B cell (primary cell): Measurements from ENCODE around the gene UPF1. TPM values are rescaled to one million over a fixed set of nuclear protein-coding genes. Genes with fewer than 3 reads are reported as not detected.
"Not testable (repeated sequence)": the region's sequence is repeated elsewhere in the genome, so short reads cannot be mapped to it uniquely, and the experiment has no call there.

ENCODE experiments used
- ATAC-seq: fragments of 200-7000 bp; cut with Tn5 transposase; one replicate; pipeline ENCODE4 v1.10.0; 2021; ENCODE audit warnings: low read depth, mild to moderate bottlenecking, moderate number of reproducible peaks, moderate library complexity
- CTCF ChIA-PET: fragments of 350-600 bp; sonication (Branson Sonifier 250); formaldehyde crosslinking; loops from one replicate; lab custom pipeline; 2021; ENCODE audit warnings: antibody characterized with exemption, inconsistent platforms; lab: Charles Lee
- POLR2A ChIA-PET: fragments of 350-600 bp; sonication (Branson Sonifier 250); formaldehyde crosslinking; loops from one replicate; lab custom pipeline; 2021; ENCODE audit warnings: antibody characterized with exemption; lab: Charles Lee
- DNase-seq: peaks from one replicate; pipeline ENCODE4 v3.0.0; 2013
- H2AFZ ChIP-seq: 2 replicates; pipeline ENCODE4 v1.6.1; 2012; ENCODE audit warnings: mild to moderate bottlenecking, low read depth, low read length; ENCODE audit not compliant: insufficient read depth, poor library complexity, severe bottlenecking
- H3K27ac ChIP-seq, 2 donors: 1 replicate in 1 of 2; 2 replicates in 1 of 2; pipeline ENCODE4 v1.5.1; 2012 to 2013; ENCODE audit warnings: low read length in 2 of 2, mild to moderate bottlenecking in 2 of 2, moderate library complexity in 1 of 2
- H3K27me3 ChIP-seq, 4 experiments: fragments of 200-600 bp in 1 of 4; sonication (generic) in 1 of 4; replicated peaks in 1 of 4; 1 replicate in 2 of 4; 2 replicates in 2 of 4; pipeline versions ENCODE4 v1.6.1 to v1.7.0; 2013 to 2016; ENCODE audit warnings: low read length in 3 of 4, mild to moderate bottlenecking in 2 of 4, mixed read lengths in 1 of 4, moderate library complexity in 1 of 4; ENCODE audit not compliant: insufficient read depth in 4 of 4, control insufficient read depth in 3 of 4; ENCODE audit errors: control extremely low read depth in 1 of 4
- H3K36me3 ChIP-seq, 2 experiments: replicated peaks in 1 of 2; 1 replicate in 1 of 2; 2 replicates in 1 of 2; pipeline versions ENCODE4 v1.6.1 to v1.7.1; 2013; ENCODE audit warnings: low read length in 1 of 2; ENCODE audit not compliant: insufficient read depth in 2 of 2, control insufficient read depth in 1 of 2; ENCODE audit errors: control extremely low read depth in 1 of 2, extremely low read depth in 1 of 2
- H3K4me1 ChIP-seq, 2 donors: fragments of 200-600 bp in 1 of 2; sonication (generic) in 1 of 2; 1 replicate in 1 of 2; 2 replicates in 1 of 2; pipeline versions ENCODE4 v1.5.1 to v1.6.1; 2013 to 2017; ENCODE audit warnings: low read length in 2 of 2; ENCODE audit not compliant: control insufficient read depth in 2 of 2, insufficient read depth in 2 of 2
- H3K4me2 ChIP-seq: replicated peaks from 2 replicates; pipeline ENCODE3; 2012; ENCODE audit warnings: mild to moderate bottlenecking, low read depth, low read length; ENCODE audit not compliant: poor library complexity, severe bottlenecking
- H3K4me3 ChIP-seq, 5 experiments: fragments of 200-600 bp in 1 of 5; sonication (generic) in 1 of 5; 1 replicate in 3 of 5; 2 replicates in 2 of 5; pipeline versions ENCODE4 v1.5.1 to v1.7.0; 2011 to 2016; ENCODE audit warnings: low read length in 4 of 5, mild to moderate bottlenecking in 4 of 5, low read depth in 2 of 5, control low read depth in 1 of 5, moderate library complexity in 1 of 5; ENCODE audit not compliant: insufficient read depth in 1 of 5; ENCODE audit errors: control extremely low read depth in 1 of 5, extremely low read depth in 1 of 5
- H3K79me2 ChIP-seq: fragments of 200-600 bp; sonication (generic); one replicate; pipeline ENCODE4 v1.6.0; 2016; ENCODE audit warnings: low read length; ENCODE audit not compliant: control insufficient read depth, insufficient read depth
- H3K9ac ChIP-seq: fragments of 200-600 bp; sonication (generic); 2 replicates; pipeline ENCODE4 v1.6.1; 2017; ENCODE audit warnings: mild to moderate bottlenecking, low read length, moderate library complexity
- H3K9me3 ChIP-seq, 3 donors: one replicate each; pipeline versions ENCODE4 v1.6.1 to v1.7.1; 2013; ENCODE audit warnings: low read length in 2 of 3; ENCODE audit not compliant: control insufficient read depth in 2 of 3, insufficient read depth in 1 of 3; ENCODE audit errors: control extremely low read depth in 1 of 3
- H4K20me1 ChIP-seq: 2 replicates; pipeline ENCODE4 v1.6.0; 2012; ENCODE audit warnings: mild to moderate bottlenecking, low read length; ENCODE audit not compliant: insufficient read depth, control insufficient read depth, poor library complexity, severe bottlenecking
- H3K27ac Mint-ChIP-seq: one replicate; pipeline ENCODE4 v1.8.0; 2021; ENCODE audit warnings: mixed read lengths
- H3K27me3 Mint-ChIP-seq: one replicate; pipeline ENCODE4 v1.8.0; 2021; ENCODE audit warnings: mixed read lengths
- H3K4me1 Mint-ChIP-seq: one replicate; pipeline ENCODE4 v1.8.0; 2021; ENCODE audit warnings: mixed read lengths
- H3K4me3 Mint-ChIP-seq: one replicate; pipeline ENCODE4 v1.8.0; 2021; ENCODE audit warnings: mixed read lengths
- H3K9me3 Mint-ChIP-seq: one replicate; pipeline ENCODE4 v1.8.0; 2022; ENCODE audit warnings: mixed read lengths; ENCODE audit not compliant: insufficient read depth
- EZH2 ChIP-seq: IDR thresholded peaks from 2 replicates; pipeline ENCODE4 v1.6.1; 2012; ENCODE audit warnings: borderline replicate concordance, low read depth, mild to moderate bottlenecking, moderate library complexity, low read length; ENCODE audit not compliant: insufficient read depth, poor library complexity, severe bottlenecking
- WGBS: methylation state at CpG from one replicate; pipeline ENCODE4 v1.1.5; 2013; ENCODE audit warnings: missing lambda C conversion rate; ENCODE audit not compliant: insufficient coverage; 5-methylcytosine and 5-hydroxymethylcytosine counted together
- intact Hi-C: fragments of 100-400 bp; cut with micrococcal nuclease; formaldehyde crosslinking; loops from one replicate; pipeline ENCODE4 v1.10.0; 2022
- polyA plus RNA-seq: library from polyadenylated mRNA; depleted of rRNA; stranded (reverse); fragments of >200 nt; gene quantifications from 2 replicates; pipeline ENCODE4 v1.2.3, GENCODE V29; 2012
- total RNA-seq, 2 donors: library from RNA; stranded (reverse); fragments of 120-200 nt in 1 of 2; gene quantifications; 1 replicate in 1 of 2; 2 replicates in 1 of 2; pipeline versions ENCODE4 v1.2.3 to v1.2.4, GENCODE V29; 2013 to 2022
- TF ChIP-seq, protein P1 (sequence below): fragments of 200-600 bp; IDR thresholded peaks from one replicate; pipeline ENCODE4 v1.8.0; 2022; ENCODE audit warnings: antibody characterized with exemption, mild to moderate bottlenecking

Gene UPF1
- total and polyA plus RNA-seq, 2 donors (not counting 1 experiment from before 2014, with no cell fraction given): 51.9 to 98.6 TPM

DNA sequence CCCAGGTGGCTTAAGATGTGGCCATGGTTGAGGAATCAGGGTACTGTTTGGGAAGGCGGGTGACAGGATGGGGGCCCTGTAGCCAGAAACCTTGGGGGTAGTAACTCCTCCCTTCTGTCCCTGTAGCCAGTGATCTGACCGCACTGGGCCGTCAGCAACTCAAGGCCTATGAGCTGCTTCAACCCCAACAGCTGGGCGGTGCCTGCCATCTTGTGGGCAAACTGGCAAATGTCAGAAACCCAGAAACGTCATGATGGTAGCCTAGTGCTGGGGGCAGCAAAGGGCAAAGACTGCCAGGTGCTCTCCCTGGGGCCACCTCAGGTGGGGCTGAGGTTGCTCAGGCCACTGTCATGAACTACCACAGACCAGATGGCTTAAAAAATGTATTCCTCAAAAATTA, 83.9 kb downstream of the UPF1 start:
- Histone ChIP-seq H3K27ac (no peak overlapping the region), H3K27me3 (no peaks in the 10 kb centered on the region), H3K4me1 (peaks cover 17 to 26% of the 10 kb centered on the region in 2 donors), H3K9ac (no peak overlapping the region), H2AFZ (no peak overlapping the region), H4K20me1 (peaks cover 67% of the 10 kb centered on the region), H3K4me3 (no peak overlapping the region), H3K9me3 (no peaks in the 10 kb centered on the region), H3K79me2 (peaks cover 86% of the 10 kb centered on the region), H3K4me2 (no peak overlapping the region), H3K36me3 (peaks cover 0 to 33% of the 10 kb centered on the region in 2 experiments)
- H3K27ac Mint-ChIP-seq: peak overlapping the region; percentile 56
- peak overlapping the region; percentile 39 for H3K4me3 Mint-ChIP-seq
- H3K27me3 Mint-ChIP-seq: no peaks in the 10 kb centered on the region
- ChIA-PET CTCF (interaction anchor here (0.6 to 0.8 kb wide), 2 partner anchors 71 to 395 kb away, joined by 3 read pairs; no protein-coding TSS in a partner anchor), POLR2A (no interaction called here)
- TF ChIP-seq, protein P1, sequence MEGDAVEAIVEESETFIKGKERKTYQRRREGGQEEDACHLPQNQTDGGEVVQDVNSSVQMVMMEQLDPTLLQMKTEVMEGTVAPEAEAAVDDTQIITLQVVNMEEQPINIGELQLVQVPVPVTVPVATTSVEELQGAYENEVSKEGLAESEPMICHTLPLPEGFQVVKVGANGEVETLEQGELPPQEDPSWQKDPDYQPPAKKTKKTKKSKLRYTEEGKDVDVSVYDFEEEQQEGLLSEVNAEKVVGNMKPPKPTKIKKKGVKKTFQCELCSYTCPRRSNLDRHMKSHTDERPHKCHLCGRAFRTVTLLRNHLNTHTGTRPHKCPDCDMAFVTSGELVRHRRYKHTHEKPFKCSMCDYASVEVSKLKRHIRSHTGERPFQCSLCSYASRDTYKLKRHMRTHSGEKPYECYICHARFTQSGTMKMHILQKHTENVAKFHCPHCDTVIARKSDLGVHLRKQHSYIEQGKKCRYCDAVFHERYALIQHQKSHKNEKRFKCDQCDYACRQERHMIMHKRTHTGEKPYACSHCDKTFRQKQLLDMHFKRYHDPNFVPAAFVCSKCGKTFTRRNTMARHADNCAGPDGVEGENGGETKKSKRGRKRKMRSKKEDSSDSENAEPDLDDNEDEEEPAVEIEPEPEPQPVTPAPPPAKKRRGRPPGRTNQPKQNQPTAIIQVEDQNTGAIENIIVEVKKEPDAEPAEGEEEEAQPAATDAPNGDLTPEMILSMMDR: peak; percentile 38
- no peak for TF ChIP-seq EZH2
- WGBS: 72% methylated on average over 5 of the region's 5 CpGs
- ATAC-seq (no peak), DNase-seq (peak; percentile 57)
- intact Hi-C loops: loop anchor here (5.0 kb wide), 2 partner anchors 83 to 1403 kb away; partner anchors contain the start of genes PGLS and UPF1
- no peaks in the 10 kb centered on the region for H3K9me3 Mint-ChIP-seq
- peaks cover 40% of the 10 kb centered on the region for H3K4me1 Mint-ChIP-seq

DNA sequence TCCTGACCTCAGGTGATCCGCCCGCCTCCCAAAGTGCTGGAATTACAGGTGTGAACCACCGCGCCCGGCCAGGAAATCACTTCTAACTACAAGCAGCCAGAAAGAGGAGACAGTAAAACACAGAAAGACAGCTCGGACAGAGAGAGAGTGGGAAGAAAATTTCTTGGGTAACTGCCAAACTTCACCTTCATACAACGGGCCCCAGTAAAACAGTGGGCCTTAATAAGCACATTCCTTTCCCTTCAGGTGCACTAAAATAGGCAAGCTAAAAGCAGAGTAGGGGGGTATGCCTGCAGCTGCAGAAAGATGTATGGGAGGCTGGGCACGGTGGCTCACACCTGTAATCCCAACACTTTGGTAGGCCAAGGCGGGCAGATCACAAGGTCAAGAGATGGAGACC, 85.8 kb downstream of the UPF1 start:
- H3K4me3 ChIP-seq, H3K27me3 ChIP-seq, H3K9me3 ChIP-seq, H3K9me3 Mint-ChIP-seq, H3K27me3 Mint-ChIP-seq, ATAC-seq, H3K9ac ChIP-seq, H3K4me2 ChIP-seq, DNase-seq, H2AFZ ChIP-seq, H3K27ac ChIP-seq, CTCF ChIA-PET: not testable (repeated sequence)
- Histone ChIP-seq H3K79me2 (peaks cover 89% of the 10 kb centered on the region), H3K4me1 (peaks cover 17 to 27% of the 10 kb centered on the region in 2 donors), H4K20me1 (peaks cover 68% of the 10 kb centered on the region), H3K36me3 (peaks cover 0 to 37% of the 10 kb centered on the region in 2 experiments)
- intact Hi-C loops: loop anchor here (5.0 kb wide), 2 partner anchors 85 to 1405 kb away; partner anchors contain the start of genes PGLS and UPF1
- H3K4me1 Mint-ChIP-seq: peaks cover 44% of the 10 kb centered on the region
- peak overlapping the region; percentile 46 for H3K27ac Mint-ChIP-seq
- POLR2A ChIA-PET: interaction anchor here (0.5 kb wide), 1 partner anchor 286 kb away, joined by 6 read pairs; the partner anchor contains the start of gene NR2C2AP
- H3K4me3 Mint-ChIP-seq: peak overlapping the region; percentile 76
- WGBS: no CpG with 5 or more reads among the region's 9 CpGs

Other genes with a start within 250 kb of the UPF1 start
- gene REX1BD, start 243.2 kb upstream of the UPF1 start, total RNA-seq: 78.1 and 90.9 TPM in 2 replicates
- 164 and 180 TPM in 2 replicates for gene REX1BD, start 243.2 kb upstream of the UPF1 start, polyA plus RNA-seq
- not detected in 2 replicates for gene CRLF1, start 225.2 kb upstream of the UPF1 start, total RNA-seq
- gene CRLF1, start 225.2 kb upstream of the UPF1 start, polyA plus RNA-seq: not detected in 2 replicates
- not detected in 2 replicates for gene TMEM59L, start 219.1 kb upstream of the UPF1 start, total RNA-seq
- gene TMEM59L, start 219.1 kb upstream of the UPF1 start, polyA plus RNA-seq: not detected in 2 replicates
- 10.0 and 14.6 TPM in 2 replicates for gene KLHL26, start 194.9 kb upstream of the UPF1 start, total RNA-seq
- gene KLHL26, start 194.9 kb upstream of the UPF1 start, polyA plus RNA-seq: 5.0 and 5.9 TPM in 2 replicates
- 30.1 and 31.9 TPM in 2 replicates for gene CRTC1, start 148.3 kb upstream of the UPF1 start, total RNA-seq
- gene CRTC1, start 148.3 kb upstream of the UPF1 start, polyA plus RNA-seq: 14.3 and 15.9 TPM in 2 replicates
- gene COMP, start 40.7 kb upstream of the UPF1 start, total RNA-seq: 0.12 TPM in 1 of 2 replicates, not detected in the other
- 0.48 TPM in 1 of 2 replicates, not detected in the other for gene COMP, start 40.7 kb upstream of the UPF1 start, polyA plus RNA-seq
- not detected in 2 replicates for gene CERS1, start 64.2 kb downstream of the UPF1 start, total RNA-seq
- not detected in 2 replicates for gene CERS1, start 64.2 kb downstream of the UPF1 start, polyA plus RNA-seq
- gene COPE, start 87.4 kb downstream of the UPF1 start, total RNA-seq: 153 and 154 TPM in 2 replicates
- gene COPE, start 87.4 kb downstream of the UPF1 start, polyA plus RNA-seq: 200 and 279 TPM in 2 replicates
- gene DDX49, start 87.8 kb downstream of the UPF1 start, total RNA-seq: 38.9 and 39.5 TPM in 2 replicates
- 43.7 and 47.5 TPM in 2 replicates for gene DDX49, start 87.8 kb downstream of the UPF1 start, polyA plus RNA-seq
- gene HOMER3, start 109.3 kb downstream of the UPF1 start, total RNA-seq: 4.7 and 5.9 TPM in 2 replicates
- 11.3 and 26.4 TPM in 2 replicates for gene HOMER3, start 109.3 kb downstream of the UPF1 start, polyA plus RNA-seq
- 154 and 164 TPM in 2 replicates for gene SUGP2, start 201.6 kb downstream of the UPF1 start, total RNA-seq
- 132 and 161 TPM in 2 replicates for gene SUGP2, start 201.6 kb downstream of the UPF1 start, polyA plus RNA-seq
- gene ARMC6, start 201.6 kb downstream of the UPF1 start, total RNA-seq: 15.2 TPM in 2 replicates
- 19.1 and 27.6 TPM in 2 replicates for gene ARMC6, start 201.6 kb downstream of the UPF1 start, polyA plus RNA-seq
- 36.5 and 38.8 TPM in 2 replicates for gene SLC25A42, start 232.0 kb downstream of the UPF1 start, total RNA-seq
- gene SLC25A42, start 232.0 kb downstream of the UPF1 start, polyA plus RNA-seq: 75.6 and 83.9 TPM in 2 replicates